ENCODE results near the gene GCK. TPM values are rescaled to one million over a fixed set of nuclear protein-coding genes. Genes with fewer than 3 reads are reported as not detected.

GCK gene
- total and polyA plus RNA-seq, 2 of the 13 experiments (the other 11 are each of a cell fraction or from before 2014, with no cell fraction given): not detected

DNA sequence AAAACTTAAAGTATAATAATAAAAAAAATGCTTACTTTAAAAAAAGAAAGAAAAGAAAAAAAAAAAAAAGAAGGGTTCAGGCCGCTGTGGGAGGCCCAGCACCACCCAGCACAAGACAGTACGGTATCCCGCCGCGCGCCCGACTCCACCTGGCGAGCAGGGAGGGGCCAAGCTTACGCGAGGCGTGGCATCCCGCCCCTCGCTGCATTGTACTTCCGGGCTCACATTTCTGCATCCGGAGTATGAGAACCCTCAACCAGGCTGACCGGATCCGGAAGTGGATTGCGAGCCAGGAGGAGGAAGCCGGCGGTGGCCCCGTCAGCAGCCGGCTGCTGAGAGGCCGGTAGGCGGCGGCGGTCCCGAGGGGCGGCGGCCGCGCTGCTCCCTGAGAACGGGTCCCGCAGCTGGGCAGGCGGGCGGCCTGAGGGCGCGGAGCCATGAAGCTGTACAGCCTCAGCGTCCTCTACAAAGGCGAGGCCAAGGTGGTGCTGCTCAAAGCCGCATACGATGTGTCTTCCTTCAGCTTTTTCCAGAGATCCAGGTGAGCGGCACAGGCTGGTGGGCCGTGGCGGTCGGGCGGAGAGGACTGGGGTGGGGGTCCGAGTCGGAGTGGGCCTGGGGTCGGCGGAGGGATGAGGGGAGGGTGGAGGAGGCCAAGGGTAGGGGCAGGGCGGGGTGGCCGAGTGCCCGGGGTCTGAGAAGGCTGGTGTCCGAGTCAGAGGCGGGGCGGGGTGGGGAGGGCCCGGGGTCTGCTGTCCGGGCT lies 11.6 kb upstream of the GCK start, which contains the start of gene YKT6 (continued):
- TF ChIP-seq, protein P1, sequence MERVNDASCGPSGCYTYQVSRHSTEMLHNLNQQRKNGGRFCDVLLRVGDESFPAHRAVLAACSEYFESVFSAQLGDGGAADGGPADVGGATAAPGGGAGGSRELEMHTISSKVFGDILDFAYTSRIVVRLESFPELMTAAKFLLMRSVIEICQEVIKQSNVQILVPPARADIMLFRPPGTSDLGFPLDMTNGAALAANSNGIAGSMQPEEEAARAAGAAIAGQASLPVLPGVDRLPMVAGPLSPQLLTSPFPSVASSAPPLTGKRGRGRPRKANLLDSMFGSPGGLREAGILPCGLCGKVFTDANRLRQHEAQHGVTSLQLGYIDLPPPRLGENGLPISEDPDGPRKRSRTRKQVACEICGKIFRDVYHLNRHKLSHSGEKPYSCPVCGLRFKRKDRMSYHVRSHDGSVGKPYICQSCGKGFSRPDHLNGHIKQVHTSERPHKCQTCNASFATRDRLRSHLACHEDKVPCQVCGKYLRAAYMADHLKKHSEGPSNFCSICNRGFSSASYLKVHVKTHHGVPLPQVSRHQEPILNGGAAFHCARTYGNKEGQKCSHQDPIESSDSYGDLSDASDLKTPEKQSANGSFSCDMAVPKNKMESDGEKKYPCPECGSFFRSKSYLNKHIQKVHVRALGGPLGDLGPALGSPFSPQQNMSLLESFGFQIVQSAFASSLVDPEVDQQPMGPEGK (CRISPR knock-in tag; IDR thresholded peaks at IDR 0.05): peak; percentile 76
- TF ChIP-seq PRMT3 (CRISPR knock-in tag; IDR thresholded peaks at IDR 0.05; ENCODE audit: borderline replicate concordance, low read depth) (no peak), ZSCAN9 (CRISPR knock-in tag; IDR thresholded peaks at IDR 0.05; ENCODE audit: borderline replicate concordance) (no peak; the same call in 1 of the 2 replicates), NFIC (IDR thresholded peaks at IDR 0.05; ENCODE audit: low read length) (no peak), ZNF124 (CRISPR knock-in tag; IDR thresholded peaks at IDR 0.05) (peak; percentile 62; the same call in 1 of the 2 replicates), ZNF44 (CRISPR knock-in tag; IDR thresholded peaks at IDR 0.05) (no peak), ISL2 (CRISPR knock-in tag; IDR thresholded peaks at IDR 0.05) (peak; percentile 43; the same call in 1 of the 2 replicates), GPN1 (CRISPR knock-in tag; IDR thresholded peaks at IDR 0.05; ENCODE audit: borderline replicate concordance) (no peak), ZBTB3 (CRISPR knock-in tag; IDR thresholded peaks at IDR 0.05; ENCODE audit: borderline replicate concordance, low read depth) (no peak), ZNF34 (CRISPR knock-in tag; IDR thresholded peaks at IDR 0.05; ENCODE audit: borderline replicate concordance) (0 out of 2 replicates have a peak, but pooled peaks have one; percentile 56), SMYD3 (CRISPR knock-in tag; IDR thresholded peaks at IDR 0.05) (no peak), ZIK1 (CRISPR knock-in tag; IDR thresholded peaks at IDR 0.05; ENCODE audit: borderline replicate concordance, low read depth) (no peak; the same call in 1 of the 2 replicates), ATF7 (IDR thresholded peaks at IDR 0.05) (no peak), ATF7 (CRISPR knock-in tag; IDR thresholded peaks at IDR 0.05) (no peak), HHEX (CRISPR knock-in tag; IDR thresholded peaks at IDR 0.05) (no peak), NPAS2 (CRISPR knock-in tag; IDR thresholded peaks at IDR 0.05; ENCODE audit: borderline replicate concordance) (no peak), DPF2 (CRISPR knock-in tag; IDR thresholded peaks at IDR 0.05; ENCODE audit: borderline replicate concordance, low read depth) (no peak), ZNF7 (CRISPR knock-in tag; IDR thresholded peaks at IDR 0.05) (no peak), ZNF546 (CRISPR knock-in tag; conservative IDR thresholded peaks at IDR 0.05) (0 out of 2 replicates have a peak, but pooled peaks have one; percentile 39), HCFC1 (IDR thresholded peaks at IDR 0.05; ENCODE audit: low read depth, low read length) (peak; percentile 67)
- TF ChIP-seq, protein P2, sequence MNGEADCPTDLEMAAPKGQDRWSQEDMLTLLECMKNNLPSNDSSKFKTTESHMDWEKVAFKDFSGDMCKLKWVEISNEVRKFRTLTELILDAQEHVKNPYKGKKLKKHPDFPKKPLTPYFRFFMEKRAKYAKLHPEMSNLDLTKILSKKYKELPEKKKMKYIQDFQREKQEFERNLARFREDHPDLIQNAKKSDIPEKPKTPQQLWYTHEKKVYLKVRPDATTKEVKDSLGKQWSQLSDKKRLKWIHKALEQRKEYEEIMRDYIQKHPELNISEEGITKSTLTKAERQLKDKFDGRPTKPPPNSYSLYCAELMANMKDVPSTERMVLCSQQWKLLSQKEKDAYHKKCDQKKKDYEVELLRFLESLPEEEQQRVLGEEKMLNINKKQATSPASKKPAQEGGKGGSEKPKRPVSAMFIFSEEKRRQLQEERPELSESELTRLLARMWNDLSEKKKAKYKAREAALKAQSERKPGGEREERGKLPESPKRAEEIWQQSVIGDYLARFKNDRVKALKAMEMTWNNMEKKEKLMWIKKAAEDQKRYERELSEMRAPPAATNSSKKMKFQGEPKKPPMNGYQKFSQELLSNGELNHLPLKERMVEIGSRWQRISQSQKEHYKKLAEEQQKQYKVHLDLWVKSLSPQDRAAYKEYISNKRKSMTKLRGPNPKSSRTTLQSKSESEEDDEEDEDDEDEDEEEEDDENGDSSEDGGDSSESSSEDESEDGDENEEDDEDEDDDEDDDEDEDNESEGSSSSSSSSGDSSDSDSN (CRISPR knock-in tag; IDR thresholded peaks at IDR 0.05): peak; percentile 89
- TF ChIP-seq, protein P3, sequence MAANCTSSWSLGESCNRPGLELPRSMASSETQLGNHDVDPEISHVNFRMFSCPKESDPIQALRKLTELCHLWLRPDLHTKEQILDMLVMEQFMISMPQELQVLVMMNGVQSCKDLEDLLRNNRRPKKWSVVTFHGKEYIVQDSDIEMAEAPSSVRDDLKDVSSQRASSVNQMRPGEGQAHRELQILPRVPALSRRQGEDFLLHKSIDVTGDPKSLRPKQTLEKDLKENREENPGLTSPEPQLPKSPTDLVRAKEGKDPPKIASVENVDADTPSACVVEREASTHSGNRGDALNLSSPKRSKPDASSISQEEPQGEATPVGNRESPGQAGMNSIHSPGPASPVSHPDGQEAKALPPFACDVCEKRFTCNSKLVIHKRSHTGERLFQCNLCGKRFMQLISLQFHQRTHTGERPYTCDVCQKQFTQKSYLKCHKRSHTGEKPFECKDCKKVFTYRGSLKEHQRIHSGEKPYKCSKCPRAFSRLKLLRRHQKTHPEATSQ (CRISPR knock-in tag; IDR thresholded peaks at IDR 0.05; ENCODE audit: borderline replicate concordance): no peak
- TF ChIP-seq, protein P4, sequence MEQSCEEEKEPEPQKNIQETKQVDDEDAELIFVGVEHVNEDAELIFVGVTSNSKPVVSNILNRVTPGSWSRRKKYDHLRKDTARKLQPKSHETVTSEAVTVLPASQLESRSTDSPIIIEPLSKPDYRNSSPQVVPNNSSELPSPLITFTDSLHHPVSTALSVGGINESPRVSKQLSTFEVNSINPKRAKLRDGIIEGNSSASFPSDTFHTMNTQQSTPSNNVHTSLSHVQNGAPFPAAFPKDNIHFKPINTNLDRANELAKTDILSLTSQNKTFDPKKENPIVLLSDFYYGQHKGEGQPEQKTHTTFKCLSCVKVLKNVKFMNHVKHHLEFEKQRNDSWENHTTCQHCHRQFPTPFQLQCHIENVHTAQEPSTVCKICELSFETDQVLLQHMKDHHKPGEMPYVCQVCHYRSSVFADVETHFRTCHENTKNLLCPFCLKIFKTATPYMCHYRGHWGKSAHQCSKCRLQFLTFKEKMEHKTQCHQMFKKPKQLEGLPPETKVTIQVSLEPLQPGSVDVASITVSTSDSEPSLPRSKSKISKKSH (CRISPR knock-in tag; IDR thresholded peaks at IDR 0.05; ENCODE audit: borderline replicate concordance): no peak

Measured in HepG2 (cell line).